GDM1 (cell line): ENCODE data around the gene ASXL2.

Experiments
- DNase-seq: peaks from one replicate; lab custom pipeline; 2025; lab: John Stamatoyannopoulos, UW

ASXL2 gene

DNA sequence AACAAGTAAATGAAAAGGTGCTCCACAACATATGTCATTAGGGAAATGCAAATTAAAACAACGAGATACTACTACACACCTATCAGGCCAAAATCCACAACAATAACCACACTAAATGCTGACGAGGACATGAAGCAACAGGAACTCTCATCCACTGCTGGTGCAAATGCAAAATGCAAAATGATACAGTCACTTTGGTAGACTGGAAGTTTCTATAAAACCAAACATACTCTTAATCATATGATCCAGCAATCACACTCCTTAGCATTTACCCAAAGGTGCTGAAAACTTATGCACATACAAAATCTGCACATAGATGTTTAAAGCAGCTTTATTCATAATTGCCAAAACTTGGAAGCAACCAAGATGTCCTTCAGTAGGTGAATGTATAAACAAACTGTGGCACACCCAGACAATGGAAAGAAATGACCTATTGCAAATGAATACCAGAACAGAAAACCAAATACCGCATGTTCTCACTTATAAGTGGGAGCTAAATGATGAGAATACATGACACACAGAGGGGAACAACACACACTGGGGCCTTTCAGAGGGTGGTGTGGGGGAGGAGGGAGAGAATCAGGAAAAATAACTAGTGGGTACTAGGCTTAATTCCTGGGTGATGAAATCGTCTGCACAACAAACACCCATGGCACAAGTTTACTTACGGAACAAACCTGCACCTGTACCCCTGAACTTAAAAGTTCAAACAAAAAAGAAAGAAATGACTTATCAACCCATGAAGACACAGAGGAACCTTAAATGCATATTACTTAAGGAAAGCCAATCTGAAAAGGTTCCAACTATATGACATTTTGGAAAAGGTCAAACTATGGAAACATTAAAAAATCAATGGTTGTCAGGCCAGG is 80.4 kb downstream of the ASXL2 start:
- no peak for DNase-seq

DNA sequence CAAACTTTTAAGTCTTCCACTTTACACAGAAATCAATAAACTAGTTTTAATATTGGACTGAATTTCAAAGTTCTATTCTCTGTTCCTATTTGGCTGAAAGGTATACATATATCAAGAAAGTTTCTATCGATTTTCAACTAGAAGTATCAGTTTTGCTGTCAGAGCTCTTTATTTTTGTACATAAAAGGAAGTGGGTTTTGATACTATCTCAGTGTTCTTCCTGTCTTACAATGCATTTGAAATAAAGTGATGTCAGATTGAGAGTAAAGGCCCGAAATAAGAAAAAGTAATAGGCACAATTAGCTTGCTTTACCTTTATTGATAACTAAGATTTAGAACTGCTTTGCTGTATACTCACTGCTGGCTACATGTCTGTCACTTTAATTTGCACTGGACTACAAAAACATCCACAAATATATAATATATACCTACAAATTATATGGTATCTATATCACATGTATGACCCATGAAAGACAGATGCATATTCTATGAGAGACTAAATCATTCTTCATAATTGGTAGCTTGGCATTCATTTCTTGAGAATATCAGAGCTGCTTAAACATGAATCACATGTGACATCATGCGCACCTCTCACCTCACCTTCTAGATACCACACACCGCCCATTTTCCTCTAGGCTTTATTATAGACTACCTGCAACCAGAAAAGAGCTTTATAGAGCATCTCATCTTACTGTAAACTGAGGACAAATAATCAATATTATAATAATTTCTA is 83.6 kb downstream of the ASXL2 start:
- DNase-seq: no peak

DNA sequence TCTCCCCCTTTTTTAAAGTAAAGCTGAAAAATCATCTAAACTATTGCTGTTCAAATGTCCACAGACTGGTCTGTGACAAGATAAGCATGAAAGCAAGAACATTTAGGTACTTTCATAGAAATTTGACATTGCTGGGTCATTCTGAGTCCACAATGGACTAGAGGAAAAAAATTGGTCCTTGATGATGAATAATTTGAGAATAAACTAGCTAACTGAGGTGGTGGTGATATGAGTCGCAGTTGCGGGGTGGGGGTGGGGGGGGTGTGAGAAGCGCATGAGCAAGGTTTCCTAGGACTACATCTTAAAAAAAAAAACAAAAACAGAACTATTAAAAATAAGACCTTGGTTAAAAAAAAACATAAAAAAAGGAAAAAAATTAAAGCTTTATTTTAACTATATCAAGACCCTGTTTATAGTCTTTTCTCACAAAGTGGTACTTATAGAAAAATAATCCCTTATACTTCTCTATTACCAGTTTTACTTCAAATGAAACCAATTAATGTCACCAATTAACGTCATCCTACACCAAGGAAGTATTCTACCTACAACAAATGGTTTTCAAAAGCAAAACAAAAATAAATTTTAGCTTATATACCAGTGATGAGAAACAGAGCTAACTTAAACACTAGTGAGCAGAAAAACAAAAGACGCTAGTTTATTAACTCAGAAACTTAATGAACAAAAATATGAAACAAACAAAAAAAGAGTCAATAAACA is 88.1 kb downstream of the ASXL2 start:
- no peak for DNase-seq

DNA sequence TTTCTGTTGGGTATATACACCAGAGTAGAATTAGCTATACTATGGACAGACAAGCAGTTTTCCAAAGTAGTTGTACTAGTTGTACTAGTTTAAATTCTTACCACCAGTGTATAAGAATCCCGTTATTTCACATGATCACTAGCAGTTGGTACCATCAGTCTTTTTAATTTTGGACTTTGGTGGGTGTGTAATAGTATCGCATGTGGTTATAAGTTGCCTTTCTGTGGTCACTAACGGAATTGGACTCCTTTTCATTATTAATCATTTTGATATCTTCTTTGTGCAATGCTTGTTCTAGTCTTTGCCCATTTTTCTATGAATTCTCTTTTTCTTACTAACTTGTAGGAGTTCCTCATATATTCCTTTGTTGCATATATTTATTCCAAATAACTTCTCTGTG is 89.8 kb downstream of the ASXL2 start:
- no peak for DNase-seq

DNA sequence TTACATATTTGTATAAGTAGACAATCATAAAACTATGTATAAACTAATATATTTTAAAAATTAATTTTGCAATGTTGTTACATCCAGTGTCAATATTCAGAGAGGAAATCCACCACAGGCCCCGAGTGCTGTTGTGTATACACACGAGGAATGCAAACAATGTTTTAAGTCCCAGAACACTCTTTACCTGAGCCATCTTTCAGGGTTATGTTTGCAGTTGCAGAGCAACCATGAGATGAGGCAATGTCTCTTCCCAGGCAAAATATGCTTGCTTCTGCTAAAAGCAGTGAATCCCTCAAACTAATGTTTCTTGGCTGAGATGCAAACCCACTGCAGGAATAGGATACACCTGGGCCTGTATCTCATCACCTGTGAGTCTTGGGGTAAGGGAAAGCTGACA is 91.3 kb downstream of the ASXL2 start:
- DNase-seq: no peak

DNA sequence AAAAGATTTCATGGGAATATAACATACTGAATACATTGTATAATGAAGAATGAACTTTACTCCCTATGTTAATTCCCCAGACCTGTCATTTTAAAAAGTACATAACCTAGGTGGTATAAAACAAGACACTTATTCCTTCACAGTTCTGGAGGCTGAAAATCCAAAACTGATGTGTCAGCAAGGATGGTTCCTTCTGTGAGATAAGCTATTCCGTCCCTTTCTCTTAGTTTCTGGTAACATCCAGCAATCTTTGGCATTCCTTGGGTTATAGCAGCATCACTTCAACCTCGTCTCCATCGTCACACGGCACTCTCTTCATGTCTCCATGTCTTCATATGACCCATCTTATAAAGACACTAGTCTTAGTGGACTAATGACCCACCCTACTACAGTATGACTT is 93.9 kb downstream of the ASXL2 start:
- DNase-seq: no peak

DNA sequence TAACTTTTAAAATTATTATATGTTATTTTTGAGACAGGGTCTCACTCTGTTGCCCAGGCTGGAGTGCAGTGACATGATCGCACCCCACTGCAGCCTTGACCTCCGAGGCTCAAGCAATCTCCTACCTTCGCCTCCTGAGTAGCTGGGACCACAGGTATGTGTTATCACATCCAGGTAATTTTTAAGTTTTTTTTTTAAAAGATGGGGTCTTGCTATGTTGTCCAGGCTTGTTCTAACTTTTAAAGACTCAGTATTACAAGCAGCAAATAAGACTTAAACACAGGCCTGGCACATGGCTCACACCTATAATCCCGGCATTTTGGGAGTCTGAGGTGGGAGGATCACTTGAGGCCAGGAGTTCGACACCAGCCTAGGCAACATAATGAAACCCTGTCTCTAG is 101.2 kb downstream of the ASXL2 start:
- no peak for DNase-seq

- DNase-seq: no peak
These were observed 106.2 kb downstream of the ASXL2 start for GRCh38 chr2:25772078-25772477.

GRCh38 chr2:25763575-25763974 is 114.7 kb downstream of the ASXL2 start:
- DNase-seq: no peak

DNA sequence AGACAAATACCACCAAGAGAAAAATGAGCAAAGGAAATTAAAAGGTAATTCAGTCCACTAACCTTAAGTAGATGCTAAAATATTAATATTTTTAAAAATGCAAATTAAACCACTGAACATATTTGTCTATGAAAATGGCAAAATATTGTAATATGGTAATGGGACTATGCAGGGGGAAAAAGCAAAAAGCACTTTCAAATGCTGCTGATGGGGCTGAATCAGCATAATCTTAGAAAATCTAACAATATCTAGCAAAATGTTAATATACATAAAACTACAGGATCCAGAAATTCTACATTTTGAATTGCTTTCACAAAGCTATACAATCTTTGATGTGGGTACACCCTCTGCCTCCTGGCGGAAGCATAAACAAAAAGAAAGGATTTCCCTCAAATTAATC is 118.0 kb downstream of the ASXL2 start:
- DNase-seq: no peak

GRCh38 chr2:25758348-25758747 is 119.9 kb downstream of the ASXL2 start:
- no peak for DNase-seq

DNA sequence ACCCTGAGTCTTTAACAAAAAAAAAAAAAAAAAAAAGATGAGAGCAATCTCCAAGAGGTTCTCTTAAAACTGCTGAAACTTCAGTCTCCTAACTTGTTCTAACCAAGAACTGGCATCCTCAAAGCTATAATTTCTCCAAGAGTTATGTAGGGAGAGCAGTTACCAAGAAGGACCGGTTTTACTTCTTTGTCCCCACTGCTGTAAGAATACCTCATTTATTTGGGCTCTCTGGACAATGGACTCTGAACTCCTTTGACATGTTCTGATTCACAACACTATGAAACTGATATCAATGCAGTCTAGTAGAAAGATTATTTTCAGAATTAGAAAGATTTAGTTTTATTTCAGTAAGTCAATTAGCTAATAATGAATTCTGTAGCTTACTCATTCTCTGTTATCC is 120.4 kb downstream of the ASXL2 start:
- DNase-seq: no peak

DNA sequence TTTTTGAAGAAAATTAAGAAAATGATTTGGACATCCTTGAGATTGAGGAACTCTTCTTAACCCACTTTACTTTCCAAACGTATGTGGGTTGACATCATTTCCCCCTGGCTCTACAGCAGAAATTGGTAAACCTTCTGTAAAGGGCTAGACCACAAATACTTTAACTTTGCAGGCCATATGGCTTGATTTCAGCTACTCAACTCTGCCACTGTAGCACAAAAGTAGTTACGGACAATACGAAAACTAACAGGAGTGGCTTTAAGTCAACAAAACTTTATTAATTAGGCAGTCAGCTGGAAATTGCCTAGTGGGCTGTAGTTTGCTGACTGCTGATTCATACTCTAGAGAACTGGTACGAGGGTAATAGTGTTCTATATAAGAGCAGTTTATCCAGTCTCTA is 121.8 kb downstream of the ASXL2 start:
- DNase-seq: peak; percentile 8

DNA sequence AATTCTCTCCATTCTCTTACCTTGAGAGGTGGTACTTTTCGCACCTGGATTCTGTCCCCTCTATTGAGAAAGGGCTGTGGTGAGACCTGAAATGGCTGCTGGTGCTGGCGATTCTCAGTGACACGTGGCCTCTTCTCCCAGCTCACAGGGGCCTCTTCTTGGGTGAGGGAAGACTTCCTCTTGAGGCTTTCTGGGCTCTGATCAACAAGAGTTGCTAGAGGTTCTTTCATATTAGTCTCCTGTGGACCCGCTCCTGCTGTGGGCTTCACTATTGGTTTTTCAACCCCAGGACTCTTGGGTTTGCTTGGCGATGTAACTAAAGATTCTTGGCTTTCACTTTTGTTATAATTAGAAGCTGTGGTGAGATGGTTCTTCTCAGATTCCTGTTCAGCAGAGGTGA is 128.6 kb downstream of the ASXL2 start:
- no peak for DNase-seq

DNA sequence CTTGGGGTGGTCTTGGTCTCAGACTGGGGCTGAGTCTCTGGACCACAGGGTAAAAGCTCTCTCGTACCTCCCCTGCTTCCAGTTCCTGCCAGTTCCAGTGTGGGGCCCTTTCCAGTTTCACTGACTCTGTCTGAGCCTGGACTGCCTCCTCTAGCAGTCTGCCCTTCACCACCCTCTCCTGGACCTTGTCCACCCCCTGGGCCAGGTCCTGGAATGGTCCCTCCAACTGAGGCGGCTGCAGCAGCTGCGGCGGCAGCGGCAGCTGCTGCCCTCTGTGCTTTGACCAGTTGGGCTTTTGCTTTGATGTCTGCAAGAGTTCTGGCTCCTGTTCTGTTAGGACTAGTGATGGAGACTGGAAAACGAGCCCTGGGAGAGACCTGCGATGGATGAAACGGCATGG is 134.2 kb downstream of the ASXL2 start:
- DNase-seq: no peak

GRCh38 chr2:25743132-25743830 is 135.0 kb downstream of the ASXL2 start:
- DNase-seq: peak; percentile 5

DNA sequence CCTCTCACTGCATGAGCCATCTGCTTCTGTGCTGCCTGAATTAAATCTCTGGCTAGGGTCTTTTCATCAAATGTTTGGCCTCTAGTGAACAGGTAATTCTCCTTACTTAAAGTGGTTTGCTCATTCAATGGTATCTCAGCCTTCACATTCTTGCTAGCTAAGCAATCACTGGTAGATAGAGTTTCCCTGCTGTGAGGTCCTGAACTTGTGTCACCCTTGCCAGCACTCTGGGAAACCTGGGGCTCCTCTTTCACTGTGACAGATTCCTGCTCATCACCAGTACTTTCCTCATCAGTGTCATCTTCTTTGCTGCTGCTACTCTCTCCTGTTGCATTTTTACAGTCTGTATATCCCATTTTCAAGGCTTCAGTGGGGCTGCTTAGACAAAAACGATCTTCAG is 135.8 kb downstream of the ASXL2 start:
- DNase-seq: no peak

DNA sequence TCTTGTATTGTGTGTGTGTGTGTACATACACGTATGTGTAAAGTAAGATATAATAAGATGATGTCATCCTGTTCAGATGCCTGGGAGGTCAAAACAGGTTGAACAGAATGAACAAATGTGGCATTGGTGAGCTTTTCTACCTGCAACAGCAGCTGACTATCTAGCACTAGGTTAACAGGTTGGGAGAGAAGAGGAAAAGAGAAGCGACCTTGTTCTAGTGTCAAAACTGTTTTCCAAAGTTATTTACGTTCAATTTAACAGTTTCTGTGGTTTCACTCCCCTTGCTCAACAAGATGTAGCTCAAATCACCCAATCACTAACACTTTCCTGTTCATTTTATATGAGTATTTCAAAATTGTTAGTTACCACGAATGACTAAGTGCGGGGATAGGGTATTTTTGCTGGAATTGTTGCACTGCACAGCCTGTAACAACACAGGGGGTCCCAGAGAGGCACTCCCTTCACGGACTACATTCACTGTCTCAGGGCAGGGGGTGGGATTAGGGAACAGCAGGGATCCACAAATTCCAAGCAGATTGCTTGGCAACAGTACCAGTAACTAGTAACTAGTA is 137.4 kb downstream of the ASXL2 start:
- no peak for DNase-seq

- no peak for DNase-seq
These were observed 139.6 kb downstream of the ASXL2 start for GRCh38 chr2:25738383-25739343.

- DNase-seq: no peak
These were observed 141.3 kb downstream of the ASXL2 start for GRCh38 chr2:25736899-25737515.
